Measurements from ENCODE around the gene PLA2G2F.
A peak's percentile ranks its signal among the peaks of the same experiment; 100 is the strongest.

Gene PLA2G2F

GRCh38 chr1:20199403-20199802, 60.3 kb downstream of the PLA2G2F start:
- no peak overlapping the region for H3K4me3 ChIP-seq (ENCODE audit: low read length)
- H3K4me2 ChIP-seq (ENCODE audit: low read length): no peak overlapping the region
- no peaks in the 10 kb centered on the region for H3K9me2 ChIP-seq (replicated peaks; ENCODE audit: control insufficient read depth, low read length)
- no peak for TF ChIP-seq CTCF (IDR thresholded peaks at IDR 0.05; ENCODE audit: low read depth, low read length, poor library complexity, severe bottlenecking)
- TF ChIP-seq EZH2phosphoT487 (IDR thresholded peaks at IDR 0.05; ENCODE audit: borderline replicate concordance, low read length): no peak
- H3F3A ChIP-seq (ENCODE audit: control insufficient read depth, insufficient read depth): no peaks in the 10 kb centered on the region
- H3K79me2 ChIP-seq (ENCODE audit: control insufficient read depth, low read length): no peaks in the 10 kb centered on the region
- H3K4me1 ChIP-seq (ENCODE audit: control insufficient read depth, low read length): peaks cover 35% of the 10 kb centered on the region
- H3K27ac ChIP-seq (ENCODE audit: low read depth, low read length): peak overlapping the region; percentile 64
- H3K9me3 ChIP-seq (ENCODE audit: control insufficient read depth, insufficient read depth, low read length): no peaks in the 10 kb centered on the region
- peaks cover 8% of the 10 kb centered on the region for H3K27me3 ChIP-seq (ENCODE audit: control insufficient read depth, low read length)
- H3K36me3 ChIP-seq (ENCODE audit: control insufficient read depth, low read length): no peaks in the 10 kb centered on the region
- no peaks in the 10 kb centered on the region for H4K20me1 ChIP-seq (ENCODE audit: control insufficient read depth, insufficient read depth, low read depth, low read length)

- H3K27ac ChIP-seq (ENCODE audit: low read depth, low read length): peak overlapping the region; percentile 64
- H3K4me2 ChIP-seq (ENCODE audit: low read length): peak overlapping the region; percentile 53
- H4K20me1 ChIP-seq (ENCODE audit: control insufficient read depth, insufficient read depth, low read depth, low read length): no peaks in the 10 kb centered on the region
- peak overlapping the region; percentile 17; the same call in 1 of the 2 replicates for H3K4me3 ChIP-seq (ENCODE audit: low read length)
- H3F3A ChIP-seq (ENCODE audit: control insufficient read depth, insufficient read depth): no peaks in the 10 kb centered on the region
- no peaks in the 10 kb centered on the region for H3K79me2 ChIP-seq (ENCODE audit: control insufficient read depth, low read length)
- H3K27me3 ChIP-seq (ENCODE audit: control insufficient read depth, low read length): peaks cover 7% of the 10 kb centered on the region; the same call in 1 of the 2 replicates
- no peaks in the 10 kb centered on the region for H3K9me2 ChIP-seq (replicated peaks; ENCODE audit: control insufficient read depth, low read length)
- H3K36me3 ChIP-seq (ENCODE audit: control insufficient read depth, low read length): no peaks in the 10 kb centered on the region
- TF ChIP-seq EZH2phosphoT487 (IDR thresholded peaks at IDR 0.05; ENCODE audit: borderline replicate concordance, low read length) (no peak), CTCF (IDR thresholded peaks at IDR 0.05; ENCODE audit: low read depth, low read length, poor library complexity, severe bottlenecking) (no peak)
- peaks cover 35% of the 10 kb centered on the region for H3K4me1 ChIP-seq (ENCODE audit: control insufficient read depth, low read length)
- H3K9me3 ChIP-seq (ENCODE audit: control insufficient read depth, insufficient read depth, low read length): no peaks in the 10 kb centered on the region
Measured at GRCh38 chr1:20199840-20200239, 60.7 kb downstream of the PLA2G2F start.
